Large intestine (tissue), 3 donors: ENCODE measurements around the gene AK5. TPM values are rescaled to one million over a fixed set of nuclear protein-coding genes. Genes with fewer than 3 reads are reported as not detected.

Experiments
- DNase-seq, 2 donors: peaks; one replicate each; pipeline versions ENCODE4 v3.0.0 to v3.0.0-alpha.2; 2013
- H3K27ac ChIP-seq: one replicate; pipeline ENCODE4 v1.5.1; 2013; ENCODE audit warnings: low read length
- H3K27me3 ChIP-seq: 2 replicates; pipeline ENCODE4 v1.6.1; 2013; ENCODE audit warnings: low read length; ENCODE audit not compliant: control insufficient read depth, insufficient read depth
- H3K36me3 ChIP-seq: 2 replicates; pipeline ENCODE4 v1.6.1; 2013; ENCODE audit warnings: low read length; ENCODE audit not compliant: control insufficient read depth, insufficient read depth
- H3K4me1 ChIP-seq: one replicate; pipeline ENCODE4 v1.6.1; 2013; ENCODE audit warnings: low read length; ENCODE audit not compliant: control insufficient read depth, insufficient read depth
- H3K4me3 ChIP-seq: one replicate; pipeline ENCODE4 v1.5.1; 2013; ENCODE audit warnings: low read length
- H3K9me3 ChIP-seq: one replicate; pipeline ENCODE4 v1.6.1; 2013; ENCODE audit warnings: mild to moderate bottlenecking, low read depth, low read length, moderate library complexity; ENCODE audit not compliant: control insufficient read depth
- WGBS: methylation state at CpG from one replicate; pipeline ENCODE4 v1.1.5; 2013; ENCODE audit warnings: low lambda C conversion rate; ENCODE audit not compliant: insufficient coverage; 5-methylcytosine and 5-hydroxymethylcytosine counted together
- polyA plus RNA-seq: library from polyadenylated mRNA; unstranded; fragments of 120-200 nt; gene quantifications from one replicate; pipeline ENCODE4 v1.2.1, GENCODE V29; 2013

Gene AK5
- polyA plus RNA-seq, 1 donor = 4.2 TPM

DNA sequence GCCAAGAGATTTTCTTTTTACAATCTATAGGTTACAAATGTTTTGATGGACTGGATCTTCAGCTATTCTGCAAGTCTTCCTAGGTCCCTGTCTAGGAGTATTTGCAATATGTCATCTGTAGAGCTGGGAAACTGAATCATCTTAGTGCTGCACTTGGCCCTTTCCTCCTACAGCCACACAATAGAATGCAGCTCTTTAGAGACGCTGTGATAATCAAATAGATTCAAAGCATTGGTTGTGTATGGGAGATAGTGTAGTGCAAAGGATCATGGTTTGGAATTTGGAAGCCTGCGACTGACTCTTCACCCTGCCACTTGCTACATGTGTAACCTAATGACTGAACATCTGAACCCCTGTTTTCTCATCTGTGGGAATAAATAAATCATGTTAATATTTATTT lies 93.7 kb downstream of the AK5 start:
- Histone ChIP-seq H3K36me3 (no peaks in the 10 kb centered on the region), H3K27me3 (no peaks in the 10 kb centered on the region), H3K4me3 (no peak overlapping the region), H3K4me1 (peaks cover 9% of the 10 kb centered on the region), H3K9me3 (no peaks in the 10 kb centered on the region), H3K27ac (no peak overlapping the region)
- no CpG with 5 or more reads among the region's 2 CpGs for WGBS
- DNase-seq = no peak

DNA sequence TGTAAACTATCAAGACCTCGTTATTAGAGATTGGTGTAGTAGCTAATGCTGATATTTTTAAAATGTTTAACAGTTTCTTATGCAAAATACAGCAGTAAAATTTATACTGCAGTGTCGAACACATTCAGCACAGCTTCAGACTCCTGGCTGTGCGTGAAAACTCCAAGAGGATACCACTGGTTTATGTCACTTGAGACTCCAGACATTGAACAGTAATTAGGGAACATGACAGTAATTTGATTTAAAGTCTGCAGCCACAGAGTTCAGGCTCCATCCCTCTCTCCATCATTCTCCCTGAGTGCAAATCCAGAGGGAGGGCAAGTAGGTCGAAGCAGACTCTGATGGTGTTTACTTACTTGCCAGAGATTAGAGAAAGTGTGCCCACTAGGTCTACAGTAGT lies 94.2 kb downstream of the AK5 start:
- Histone ChIP-seq H3K36me3 (no peaks in the 10 kb centered on the region), H3K4me1 (peaks cover 9% of the 10 kb centered on the region), H3K9me3 (no peaks in the 10 kb centered on the region), H3K27me3 (no peaks in the 10 kb centered on the region), H3K4me3 (no peak overlapping the region), H3K27ac (no peak overlapping the region)
- 100% methylated on average over 1 of the region's 4 CpGs for WGBS
- DNase-seq = no peak

DNA sequence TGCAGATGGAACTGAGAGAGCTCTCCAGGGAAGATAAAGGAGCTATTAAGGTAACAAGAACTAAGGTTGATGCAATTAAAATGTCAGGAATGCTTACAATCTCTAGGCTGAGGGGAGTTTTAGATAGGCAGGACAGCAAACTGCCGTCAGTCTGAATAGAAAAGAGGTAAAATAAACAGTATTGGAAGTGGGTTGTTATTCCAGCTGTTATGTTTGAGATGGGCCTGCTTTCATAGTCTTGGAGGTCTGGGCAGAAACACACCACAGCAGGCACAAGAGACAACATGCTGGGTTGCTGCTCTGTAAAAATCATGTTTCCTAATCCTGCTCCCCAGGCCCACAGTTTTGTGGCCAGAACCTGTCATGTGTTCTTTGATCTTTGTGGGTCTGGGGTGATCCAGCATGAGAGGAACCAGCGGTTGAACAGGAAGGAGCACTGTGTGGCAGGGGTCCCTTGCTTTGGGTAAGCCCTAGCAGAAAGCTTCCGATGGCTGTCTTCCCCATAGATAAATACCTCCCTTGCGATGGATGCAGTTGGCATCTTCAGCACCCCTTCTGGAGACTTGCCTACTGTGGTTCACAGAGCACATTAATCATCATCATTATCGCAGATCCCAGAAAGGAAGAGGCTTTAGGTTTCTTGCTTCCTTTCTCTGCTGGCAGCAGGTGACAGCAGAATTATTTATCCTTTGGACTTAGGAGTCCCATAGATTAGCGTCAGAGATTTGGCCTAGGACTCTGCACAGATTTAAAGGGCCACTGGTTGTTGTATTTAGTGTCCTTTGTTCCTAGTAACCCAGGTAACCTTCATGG lies 97.1 kb downstream of the AK5 start:
- H3K4me3 ChIP-seq = no peak overlapping the region
- no peaks in the 10 kb centered on the region for H3K36me3 ChIP-seq
- no CpG with 5 or more reads among the region's 6 CpGs for WGBS
- peak overlapping the region; percentile 35 for H3K27ac ChIP-seq
- no peaks in the 10 kb centered on the region for H3K9me3 ChIP-seq
- no peaks in the 10 kb centered on the region for H3K27me3 ChIP-seq
- H3K4me1 ChIP-seq = peaks cover 9% of the 10 kb centered on the region
- peak; percentile 69 to 87 for DNase-seq

DNA sequence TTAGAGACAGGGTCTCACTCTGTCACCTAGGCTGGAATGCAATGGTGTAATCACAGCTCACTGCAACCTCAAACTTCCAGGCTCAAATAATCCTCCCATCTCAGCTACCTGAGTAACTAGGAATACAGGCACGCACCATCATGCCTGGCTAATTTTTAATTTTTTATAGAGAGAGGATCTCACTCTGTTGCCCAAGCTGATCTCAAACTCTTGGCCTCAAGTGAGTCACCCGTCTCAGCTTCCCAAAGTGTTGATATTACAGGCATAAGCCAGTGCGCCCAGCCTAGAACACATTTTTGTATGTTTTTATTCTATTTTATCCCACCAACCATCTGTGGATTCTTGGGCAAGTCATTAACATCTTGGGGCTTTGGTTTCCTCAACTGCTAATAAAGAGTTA lies 100.5 kb downstream of the AK5 start:
- 100% methylated on average over 1 of the region's 3 CpGs for WGBS
- no peak overlapping the region for H3K4me3 ChIP-seq
- no peak for DNase-seq
- no peak overlapping the region for H3K27ac ChIP-seq
- no peaks in the 10 kb centered on the region for H3K36me3 ChIP-seq
- H3K9me3 ChIP-seq = no peaks in the 10 kb centered on the region
- H3K27me3 ChIP-seq = no peaks in the 10 kb centered on the region
- peaks cover 9% of the 10 kb centered on the region for H3K4me1 ChIP-seq

DNA sequence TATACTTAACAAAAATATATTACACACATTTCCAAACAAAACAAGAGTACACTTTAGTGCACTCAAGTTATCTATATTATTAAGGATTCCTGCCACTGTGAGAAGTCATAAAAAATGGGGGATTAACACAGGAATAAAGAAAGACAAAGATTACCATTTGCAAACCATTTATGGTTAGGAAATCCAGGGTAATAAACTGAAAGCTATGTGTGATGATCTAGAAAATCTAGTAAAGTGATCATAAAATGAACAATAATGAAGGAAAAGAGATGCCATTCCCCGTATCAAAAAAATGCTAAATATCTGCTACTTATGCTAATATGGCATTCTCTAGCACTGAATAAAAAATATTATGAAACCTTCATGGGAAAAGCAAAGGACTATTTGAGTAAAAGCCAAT lies 101.4 kb downstream of the AK5 start:
- Histone ChIP-seq H3K27me3 (no peaks in the 10 kb centered on the region), H3K9me3 (no peaks in the 10 kb centered on the region), H3K27ac (no peak overlapping the region), H3K4me1 (peaks cover 9% of the 10 kb centered on the region), H3K4me3 (no peak overlapping the region), H3K36me3 (no peaks in the 10 kb centered on the region)
- DNase-seq = no peak
- WGBS = no CpG with 5 or more reads among the region's 1 CpG

DNA sequence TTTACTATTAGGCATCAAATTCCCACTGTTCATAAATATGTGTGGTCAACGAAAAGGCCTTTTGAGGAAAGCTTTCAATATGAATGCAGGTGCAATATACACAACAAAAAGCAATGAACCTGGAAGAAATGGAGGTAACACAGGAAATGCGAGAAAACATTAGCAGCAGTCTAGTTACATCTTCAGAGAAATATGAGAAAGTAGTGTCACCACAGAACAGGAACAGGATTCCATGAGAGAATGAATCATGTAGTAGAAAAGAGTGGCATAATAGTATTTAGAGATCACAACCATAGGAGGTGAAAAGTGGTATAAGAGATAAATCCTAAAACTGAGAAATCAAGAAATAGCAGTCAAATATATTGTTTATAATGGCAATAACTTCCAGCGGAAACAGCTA lies 103.7 kb downstream of the AK5 start:
- Histone ChIP-seq H3K27me3 (no peaks in the 10 kb centered on the region), H3K9me3 (no peaks in the 10 kb centered on the region), H3K4me3 (no peak overlapping the region), H3K27ac (no peak overlapping the region), H3K4me1 (no peaks in the 10 kb centered on the region), H3K36me3 (no peaks in the 10 kb centered on the region)
- no peak for DNase-seq
- 80% methylated on average over 1 of the region's 3 CpGs for WGBS

DNA sequence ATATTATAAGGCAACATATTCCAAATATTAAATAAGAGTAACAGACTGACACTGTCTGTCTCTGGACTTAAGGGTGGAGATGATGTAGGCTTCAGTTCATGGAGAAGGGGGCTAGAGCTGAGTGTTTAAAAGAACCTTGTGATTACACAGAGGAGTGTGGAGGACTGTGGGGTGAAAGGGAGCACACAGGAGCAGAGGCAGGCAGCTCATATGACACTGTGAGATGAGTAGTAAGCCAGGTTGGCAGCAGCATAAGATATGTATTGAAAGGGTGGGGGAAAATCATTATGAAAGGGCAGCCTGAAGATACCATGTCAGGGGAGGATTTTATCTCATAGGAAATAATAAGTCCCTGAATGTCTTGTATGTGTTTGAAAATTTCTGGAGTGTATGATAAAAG lies 104.5 kb downstream of the AK5 start:
- Histone ChIP-seq H3K27ac (no peak overlapping the region), H3K27me3 (no peaks in the 10 kb centered on the region), H3K4me1 (no peaks in the 10 kb centered on the region), H3K9me3 (no peaks in the 10 kb centered on the region), H3K36me3 (no peaks in the 10 kb centered on the region), H3K4me3 (no peak overlapping the region)
- DNase-seq = no peak

DNA sequence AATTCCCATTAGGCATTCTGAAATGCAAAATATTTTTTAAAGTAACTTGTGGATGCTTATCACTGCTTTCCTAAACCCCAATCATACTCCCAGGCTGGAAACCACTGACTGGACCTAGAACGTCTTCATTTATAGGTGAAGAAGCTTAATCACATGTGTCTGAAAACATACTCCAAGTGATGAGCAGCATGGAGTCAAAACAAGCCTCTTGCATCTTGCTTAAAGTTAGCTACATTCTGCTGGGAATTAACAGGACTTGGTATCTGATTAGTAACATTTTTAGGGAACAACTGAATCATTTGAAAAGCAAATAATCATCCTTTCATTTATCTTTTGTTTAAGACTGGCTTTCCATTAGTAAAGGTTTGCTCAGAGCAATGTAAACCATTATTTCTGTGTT lies 105.7 kb downstream of the AK5 start:
- H3K9me3 ChIP-seq = no peaks in the 10 kb centered on the region
- WGBS = no CpG with 5 or more reads among the region's 1 CpG

DNA sequence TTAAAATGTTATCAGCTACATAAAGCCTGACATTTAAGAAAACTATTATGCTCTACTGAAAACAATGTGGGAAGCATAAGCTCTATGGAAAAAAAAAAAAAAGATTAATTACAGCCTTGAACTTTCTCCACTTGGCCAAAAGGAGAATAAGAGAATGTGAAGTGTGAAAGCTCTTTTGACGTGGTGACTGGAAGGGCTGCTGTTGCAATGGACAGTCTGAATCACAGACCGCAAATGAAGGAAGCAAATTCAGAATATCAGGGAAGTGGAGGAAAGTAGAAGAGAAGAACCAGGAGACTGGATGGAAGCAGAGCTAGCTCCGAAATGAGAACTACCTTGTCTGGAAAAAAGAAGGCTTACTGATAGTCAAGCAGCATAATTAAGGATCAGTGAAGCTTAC lies 106.8 kb downstream of the AK5 start:
- Histone ChIP-seq H3K27ac (no peak overlapping the region), H3K36me3 (no peaks in the 10 kb centered on the region), H3K4me1 (no peaks in the 10 kb centered on the region), H3K4me3 (no peak overlapping the region), H3K9me3 (no peaks in the 10 kb centered on the region), H3K27me3 (no peaks in the 10 kb centered on the region)
- DNase-seq = no peak
- 80% methylated on average over 3 of the region's 3 CpGs for whole genome bisulfite sequencing

More for the DNA sequence above, 105.7 kb downstream of the AK5 start:
- DNase-seq = no peak
- Histone ChIP-seq H3K36me3 (no peaks in the 10 kb centered on the region), H3K4me1 (no peaks in the 10 kb centered on the region), H3K27me3 (no peaks in the 10 kb centered on the region), H3K4me3 (no peak overlapping the region), H3K27ac (no peak overlapping the region)

DNA sequence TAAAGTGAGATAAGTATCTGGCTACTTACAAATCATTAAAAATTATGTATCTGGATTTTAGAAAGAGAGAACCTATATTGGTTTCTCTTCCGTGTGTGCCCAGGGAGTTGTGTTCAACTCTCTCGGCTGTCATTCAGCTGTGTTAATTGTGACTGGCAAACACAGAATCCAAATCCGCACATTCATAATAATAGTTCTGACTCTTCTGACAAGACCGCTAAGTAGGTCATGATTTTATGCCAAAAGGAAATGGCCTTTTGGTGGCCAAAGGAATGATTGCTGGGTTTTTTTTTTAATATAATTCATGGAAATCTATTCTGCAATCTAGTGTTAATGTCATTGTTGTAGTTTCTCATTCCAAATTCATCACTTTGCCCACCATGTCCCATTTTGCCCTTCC lies 110.7 kb downstream of the AK5 start:
- no CpG with 5 or more reads among the region's 4 CpGs for WGBS

DNA sequence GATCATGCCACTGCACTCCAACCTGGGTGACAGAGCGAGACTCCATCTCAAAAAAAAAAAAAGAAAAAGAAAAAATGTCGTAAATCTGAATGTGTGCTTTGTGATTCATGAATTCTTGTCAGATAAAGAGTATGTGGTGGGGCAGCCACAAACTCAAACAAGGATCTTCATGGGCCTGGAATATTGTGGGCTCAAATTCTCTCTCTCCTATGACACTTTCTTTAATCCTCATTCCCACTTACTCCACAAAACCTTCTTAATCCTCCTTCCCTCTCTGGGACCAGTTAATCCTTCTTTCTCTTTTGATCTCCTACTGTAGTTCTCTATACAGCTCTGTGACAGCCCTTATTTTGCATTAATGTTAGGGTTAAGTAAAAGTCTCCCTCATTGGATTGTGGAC lies 112.3 kb downstream of the AK5 start:
- 83% methylated on average over 2 of the region's 2 CpGs for WGBS
- Histone ChIP-seq H3K9me3 (no peaks in the 10 kb centered on the region), H3K27ac (no peak overlapping the region), H3K36me3 (no peaks in the 10 kb centered on the region), H3K4me1 (no peaks in the 10 kb centered on the region), H3K4me3 (no peak overlapping the region), H3K27me3 (no peaks in the 10 kb centered on the region)
- DNase-seq = no peak

More for the DNA sequence above, 110.7 kb downstream of the AK5 start:
- DNase-seq = no peak
- no peaks in the 10 kb centered on the region for H3K4me1 ChIP-seq
- no peaks in the 10 kb centered on the region for H3K27me3 ChIP-seq
- H3K9me3 ChIP-seq = no peaks in the 10 kb centered on the region
- H3K27ac ChIP-seq = no peak overlapping the region
- no peak overlapping the region for H3K4me3 ChIP-seq
- no peaks in the 10 kb centered on the region for H3K36me3 ChIP-seq
